Rectal smooth muscle tissue (tissue), 1 donor: ENCODE data around the gene CTNND2.

ENCODE experiments used
- H3K27ac ChIP-seq: one replicate; pipeline ENCODE4 v1.7.0; 2013; ENCODE audit warnings: low read depth, low read length, inconsistent platforms
- H3K27me3 ChIP-seq: one replicate; pipeline ENCODE4 v1.7.0; 2013; ENCODE audit warnings: low read length; ENCODE audit not compliant: control insufficient read depth, insufficient read depth
- H3K36me3 ChIP-seq: one replicate; pipeline ENCODE4 v1.7.0; 2013; ENCODE audit warnings: low read length; ENCODE audit not compliant: control insufficient read depth, insufficient read depth
- H3K4me1 ChIP-seq: one replicate; pipeline ENCODE4 v1.7.0; 2013; ENCODE audit warnings: low read length; ENCODE audit not compliant: control insufficient read depth, insufficient read depth
- H3K4me3 ChIP-seq: one replicate; pipeline ENCODE4 v1.7.0; 2013; ENCODE audit warnings: low read length
- H3K9ac ChIP-seq: one replicate; pipeline ENCODE4 v1.7.0; 2013; ENCODE audit warnings: low read length

Gene CTNND2

DNA sequence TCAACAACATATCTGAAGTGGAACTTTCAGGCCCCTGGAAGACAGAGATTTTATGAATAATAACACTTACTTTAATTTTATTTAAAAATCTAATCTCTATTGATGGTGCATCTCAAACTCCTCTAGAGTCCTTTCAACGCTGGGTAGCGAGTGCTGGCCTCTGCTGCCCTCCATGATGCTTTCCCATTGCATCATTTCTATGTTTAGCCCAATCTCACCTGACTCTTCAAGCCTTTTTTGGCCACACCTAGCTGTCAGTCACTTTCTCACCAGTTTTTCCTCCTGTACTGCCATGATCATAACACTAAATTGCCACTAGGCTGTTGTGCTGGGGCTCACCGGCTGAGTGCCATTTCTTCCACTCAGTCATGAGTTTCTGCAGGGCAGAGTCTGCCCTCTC is 747.1 kb downstream of the CTNND2 start:
- no peak overlapping the region for H3K9ac ChIP-seq
- no peaks in the 10 kb centered on the region for H3K4me1 ChIP-seq
- no peak overlapping the region for H3K4me3 ChIP-seq
- no peak overlapping the region for H3K27ac ChIP-seq
- H3K27me3 ChIP-seq: no peaks in the 10 kb centered on the region
- no peaks in the 10 kb centered on the region for H3K36me3 ChIP-seq

DNA sequence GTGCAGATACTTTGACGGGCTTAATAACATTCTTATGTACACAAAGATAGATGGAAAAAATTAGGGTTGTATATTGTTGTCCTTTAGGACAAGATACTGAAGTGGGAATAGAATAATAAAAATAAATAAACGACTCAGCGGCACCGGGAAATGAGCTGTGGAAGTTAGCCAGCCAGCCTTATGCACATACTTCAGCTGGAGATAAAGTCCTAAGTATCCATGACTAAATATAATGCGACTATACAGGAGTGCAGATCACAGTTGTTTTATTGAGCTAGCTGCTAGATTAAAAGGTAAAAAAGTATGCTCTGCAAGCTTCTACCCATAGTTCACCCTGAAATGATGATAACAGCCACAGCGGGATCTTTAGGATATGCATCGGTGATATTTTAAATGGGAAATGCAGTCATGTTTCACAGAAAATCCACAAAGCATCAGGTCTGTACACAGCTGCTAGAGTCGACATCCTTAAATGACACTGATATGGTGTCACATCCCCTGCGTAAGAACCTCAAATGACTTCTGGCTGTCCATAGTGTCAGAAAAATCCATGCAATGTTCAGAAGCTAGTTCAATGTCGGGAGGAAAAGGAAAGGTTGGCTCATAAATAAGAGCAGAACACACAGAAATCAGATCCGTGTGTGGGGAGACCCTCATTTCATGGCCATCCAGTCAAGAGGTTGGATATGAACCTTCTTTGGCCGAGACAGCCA is 750.4 kb downstream of the CTNND2 start:
- no peak overlapping the region for H3K9ac ChIP-seq
- no peak overlapping the region for H3K27ac ChIP-seq

GRCh38 chr5:11152368-11152767 is 751.9 kb downstream of the CTNND2 start:
- H3K9ac ChIP-seq: no peak overlapping the region
- no peak overlapping the region for H3K27ac ChIP-seq
- no peaks in the 10 kb centered on the region for H3K4me1 ChIP-seq
- H3K36me3 ChIP-seq: no peaks in the 10 kb centered on the region
- H3K27me3 ChIP-seq: no peaks in the 10 kb centered on the region
- H3K4me3 ChIP-seq: no peak overlapping the region

More for the DNA sequence above, 750.4 kb downstream of the CTNND2 start:
- H3K36me3 ChIP-seq: no peaks in the 10 kb centered on the region
- no peak overlapping the region for H3K4me3 ChIP-seq
- no peaks in the 10 kb centered on the region for H3K4me1 ChIP-seq
- no peaks in the 10 kb centered on the region for H3K27me3 ChIP-seq

- no peak overlapping the region for H3K27ac ChIP-seq
- H3K4me3 ChIP-seq: no peak overlapping the region
- no peaks in the 10 kb centered on the region for H3K27me3 ChIP-seq
- no peak overlapping the region for H3K9ac ChIP-seq
- H3K4me1 ChIP-seq: no peaks in the 10 kb centered on the region
- no peaks in the 10 kb centered on the region for H3K36me3 ChIP-seq
Measured at GRCh38 chr5:11150976-11151375, 753.3 kb downstream of the CTNND2 start.

GRCh38 chr5:11148810-11149539 is 755.3 kb downstream of the CTNND2 start:
- Histone ChIP-seq H3K9ac (no peak overlapping the region), H3K36me3 (no peaks in the 10 kb centered on the region), H3K4me3 (no peak overlapping the region), H3K27me3 (no peaks in the 10 kb centered on the region), H3K4me1 (no peaks in the 10 kb centered on the region), H3K27ac (no peak overlapping the region)

- no peak overlapping the region for H3K9ac ChIP-seq
- no peaks in the 10 kb centered on the region for H3K4me1 ChIP-seq
- no peaks in the 10 kb centered on the region for H3K27me3 ChIP-seq
- H3K4me3 ChIP-seq: no peak overlapping the region
- H3K36me3 ChIP-seq: no peaks in the 10 kb centered on the region
- H3K27ac ChIP-seq: no peak overlapping the region
Measured at GRCh38 chr5:11146171-11146570, 758.1 kb downstream of the CTNND2 start.

DNA sequence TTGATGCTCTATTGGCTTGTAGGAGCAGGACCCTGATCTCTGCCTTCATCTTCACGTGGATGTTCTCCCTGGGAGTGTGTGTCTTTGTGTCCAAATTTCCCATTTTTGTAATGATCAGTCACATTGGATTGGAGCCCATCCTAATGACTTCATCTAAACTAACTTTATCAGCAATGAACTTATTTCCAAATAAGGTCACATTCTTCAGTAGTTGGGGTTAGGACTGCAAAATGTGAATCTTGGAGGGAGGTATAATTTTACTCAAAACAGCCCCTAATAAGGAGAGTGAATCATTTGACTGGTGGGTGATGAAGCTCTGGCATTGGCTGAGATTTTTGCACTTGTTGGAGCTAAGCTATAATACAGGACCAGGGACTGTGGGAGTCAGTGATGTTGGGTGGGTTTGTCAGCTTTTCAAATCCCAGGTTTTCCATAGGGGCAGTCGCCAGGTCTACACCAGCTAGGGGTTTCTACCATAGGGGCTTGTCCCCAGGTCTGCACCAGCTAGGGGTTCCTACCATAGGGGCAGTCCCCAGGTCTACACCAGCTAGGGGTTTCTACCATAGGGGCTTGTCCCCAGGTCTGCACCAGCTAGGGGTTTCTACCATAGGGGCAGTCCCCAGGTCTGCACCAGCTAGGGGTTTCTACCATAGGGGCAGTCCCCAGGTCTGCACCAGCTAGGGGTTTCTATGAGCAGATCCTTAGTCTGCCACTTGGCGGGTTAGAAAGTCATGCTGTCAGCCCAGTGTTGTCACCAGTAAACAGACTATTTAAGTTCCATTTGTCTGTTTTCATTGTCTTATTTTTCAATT is 760.6 kb downstream of the CTNND2 start:
- no peak overlapping the region for H3K9ac ChIP-seq
- no peak overlapping the region for H3K27ac ChIP-seq
- H3K4me3 ChIP-seq: no peak overlapping the region
- no peaks in the 10 kb centered on the region for H3K27me3 ChIP-seq
- no peaks in the 10 kb centered on the region for H3K4me1 ChIP-seq
- H3K36me3 ChIP-seq: no peaks in the 10 kb centered on the region

DNA sequence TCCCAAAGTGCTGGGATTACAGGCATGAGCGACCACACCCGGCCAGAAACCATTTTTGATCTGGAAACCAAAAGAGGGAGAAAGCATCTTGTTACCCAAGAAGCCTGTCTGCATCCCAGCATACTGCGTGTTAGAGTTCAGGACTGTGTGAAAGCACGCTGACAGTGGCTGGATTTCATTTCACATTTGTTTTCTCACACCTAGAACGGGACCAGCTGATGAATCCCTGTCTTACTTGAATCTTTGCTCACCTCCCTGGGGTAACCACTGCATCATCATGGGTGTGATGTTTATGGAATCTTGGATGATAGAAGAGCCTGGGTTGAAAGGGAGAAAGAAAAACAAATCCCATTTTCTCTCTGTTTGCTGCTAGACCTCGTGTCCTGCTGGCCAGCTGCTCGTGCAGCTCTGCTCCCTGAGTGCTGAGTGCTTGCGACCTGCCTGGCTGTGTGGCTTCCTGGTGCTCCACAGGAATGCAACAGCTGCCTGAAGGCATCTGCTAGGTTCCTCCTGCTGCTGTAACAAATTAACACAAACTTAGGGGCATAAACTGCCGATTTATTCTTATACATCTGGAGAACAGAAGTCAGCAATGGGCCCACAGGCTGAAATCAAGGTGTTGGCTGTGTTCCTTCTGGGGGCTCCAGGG is 764.9 kb downstream of the CTNND2 start:
- Histone ChIP-seq H3K27me3 (no peaks in the 10 kb centered on the region), H3K9ac (no peak overlapping the region), H3K27ac (no peak overlapping the region), H3K4me3 (no peak overlapping the region), H3K36me3 (no peaks in the 10 kb centered on the region), H3K4me1 (no peaks in the 10 kb centered on the region)

- no peaks in the 10 kb centered on the region for H3K36me3 ChIP-seq
- no peaks in the 10 kb centered on the region for H3K27me3 ChIP-seq
- H3K27ac ChIP-seq: no peak overlapping the region
- no peaks in the 10 kb centered on the region for H3K4me1 ChIP-seq
- H3K9ac ChIP-seq: no peak overlapping the region
- H3K4me3 ChIP-seq: no peak overlapping the region
Measured at GRCh38 chr5:11130131-11130530, 774.1 kb downstream of the CTNND2 start.

DNA sequence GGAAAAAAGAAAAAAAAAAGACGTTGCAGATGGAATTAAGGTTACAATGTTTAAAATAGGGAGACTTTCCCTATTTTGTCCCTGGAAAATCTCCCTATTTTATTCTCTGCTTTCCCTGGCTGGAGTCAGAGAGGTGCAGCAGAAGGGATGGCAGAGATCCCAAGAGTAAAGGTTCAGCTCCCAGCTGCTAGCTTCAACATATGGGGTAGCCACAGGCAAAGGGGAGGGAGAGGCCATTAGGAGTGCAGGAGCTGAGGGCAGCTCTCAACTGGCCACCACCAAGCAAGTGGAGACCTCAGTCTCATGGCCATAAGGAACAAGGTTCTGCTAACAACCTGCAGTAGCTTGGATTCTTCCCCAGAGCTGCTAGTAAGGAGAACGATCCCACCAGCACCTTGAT is 776.2 kb downstream of the CTNND2 start:
- no peaks in the 10 kb centered on the region for H3K4me1 ChIP-seq
- no peak overlapping the region for H3K4me3 ChIP-seq
- no peak overlapping the region for H3K9ac ChIP-seq
- peaks cover 3% of the 10 kb centered on the region for H3K27me3 ChIP-seq
- H3K36me3 ChIP-seq: no peaks in the 10 kb centered on the region
- no peak overlapping the region for H3K27ac ChIP-seq

DNA sequence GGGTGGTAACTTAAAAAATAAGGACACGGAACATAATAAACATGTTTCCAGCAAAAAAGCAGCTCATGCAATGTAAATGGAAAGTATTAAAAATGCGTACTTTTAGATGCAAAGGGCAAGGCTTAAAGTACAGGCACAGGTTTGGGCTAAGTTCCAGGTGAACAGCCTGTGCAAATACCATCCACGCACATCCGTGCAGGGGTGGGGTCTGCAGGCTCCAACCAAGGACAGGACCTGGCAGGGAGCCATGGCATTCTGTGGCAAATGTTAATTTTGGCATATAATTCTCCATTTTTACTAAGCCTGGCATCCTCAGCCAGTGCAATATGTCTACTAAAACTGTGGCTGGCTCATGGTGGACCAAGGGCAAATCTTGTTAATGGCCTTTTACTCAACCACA is 777.4 kb downstream of the CTNND2 start:
- H3K36me3 ChIP-seq: no peaks in the 10 kb centered on the region
- no peak overlapping the region for H3K27ac ChIP-seq
- no peak overlapping the region for H3K4me3 ChIP-seq
- peaks cover 3% of the 10 kb centered on the region for H3K27me3 ChIP-seq
- H3K9ac ChIP-seq: no peak overlapping the region
- no peaks in the 10 kb centered on the region for H3K4me1 ChIP-seq

DNA sequence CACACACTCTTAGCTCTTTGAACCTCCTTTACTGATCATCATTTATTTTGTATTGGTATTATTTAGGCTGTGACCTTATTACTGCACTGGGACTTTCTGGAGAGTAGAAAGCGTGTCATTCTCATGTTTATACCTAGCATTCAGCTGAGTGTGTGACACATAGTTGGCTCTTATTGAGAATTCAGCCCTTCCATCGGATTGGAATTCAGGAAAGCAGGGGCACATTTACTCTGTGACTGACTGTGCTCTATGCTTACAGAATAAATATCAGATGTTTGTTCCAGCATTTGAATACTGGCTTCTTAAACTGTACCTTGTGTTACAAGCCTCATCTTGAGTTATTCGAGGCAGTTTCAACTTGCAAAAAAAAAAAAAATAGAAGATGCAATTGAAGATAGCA is 782.4 kb downstream of the CTNND2 start:
- H3K4me3 ChIP-seq: no peak overlapping the region
- no peak overlapping the region for H3K27ac ChIP-seq
- no peaks in the 10 kb centered on the region for H3K36me3 ChIP-seq
- H3K4me1 ChIP-seq: no peaks in the 10 kb centered on the region
- no peak overlapping the region for H3K9ac ChIP-seq
- H3K27me3 ChIP-seq: peaks cover 3% of the 10 kb centered on the region
